GM12874 (cell line): Measurements from ENCODE around the gene FSHB.

Experiments
- CTCF ChIP-seq: IDR thresholded peaks from 2 replicates; pipeline ENCODE4 v1.5.1; 2011; ENCODE audit warnings: low read depth, mild to moderate bottlenecking, control low read depth, low read length, moderate library complexity; ENCODE audit not compliant: insufficient read depth

The FSHB gene

GRCh38 chr11:30245621-30246020 is 14.8 kb downstream of the FSHB start:
- no peak for TF ChIP-seq CTCF

- no peak for TF ChIP-seq CTCF
Measured at GRCh38 chr11:30254307-30255298, 23.8 kb downstream of the FSHB start.

- no peak for TF ChIP-seq CTCF
Measured at GRCh38 chr11:30255637-30256036, 24.8 kb downstream of the FSHB start.

GRCh38 chr11:30257058-30257457 is 26.2 kb downstream of the FSHB start:
- no peak for TF ChIP-seq CTCF

- no peak for TF ChIP-seq CTCF
Measured at GRCh38 chr11:30258679-30259078, 27.9 kb downstream of the FSHB start.

- no peak for TF ChIP-seq CTCF
Measured at GRCh38 chr11:30260813-30261212, 30.0 kb downstream of the FSHB start.

- TF ChIP-seq CTCF: no peak
Measured at GRCh38 chr11:30261821-30262220, 31.0 kb downstream of the FSHB start.
